Fibroblast of pulmonary artery (primary cell): ENCODE measurements around the gene CYFIP1.

ENCODE experiments used
- DNase-seq: peaks from one replicate; pipeline ENCODE4 v3.0.0-alpha.2; 2010; ENCODE audit warnings: low read depth
- H3K4me3 ChIP-seq: replicated peaks from 2 replicates; pipeline ENCODE4 v1.5.1; 2011; ENCODE audit warnings: low read depth, mild to moderate bottlenecking, control low read depth, low read length, moderate library complexity
- TF ChIP-seq, protein P1 (sequence below): IDR thresholded peaks from 2 replicates; pipeline ENCODE4 v1.5.1; 2011; ENCODE audit warnings: mild to moderate bottlenecking, control low read depth, low read length, inconsistent platforms; ENCODE audit errors: missing control alignments

The CYFIP1 gene

GRCh38 chr15:22913646-22914380 is 66.4 kb downstream of the CYFIP1 start:
- TF ChIP-seq, protein P1, sequence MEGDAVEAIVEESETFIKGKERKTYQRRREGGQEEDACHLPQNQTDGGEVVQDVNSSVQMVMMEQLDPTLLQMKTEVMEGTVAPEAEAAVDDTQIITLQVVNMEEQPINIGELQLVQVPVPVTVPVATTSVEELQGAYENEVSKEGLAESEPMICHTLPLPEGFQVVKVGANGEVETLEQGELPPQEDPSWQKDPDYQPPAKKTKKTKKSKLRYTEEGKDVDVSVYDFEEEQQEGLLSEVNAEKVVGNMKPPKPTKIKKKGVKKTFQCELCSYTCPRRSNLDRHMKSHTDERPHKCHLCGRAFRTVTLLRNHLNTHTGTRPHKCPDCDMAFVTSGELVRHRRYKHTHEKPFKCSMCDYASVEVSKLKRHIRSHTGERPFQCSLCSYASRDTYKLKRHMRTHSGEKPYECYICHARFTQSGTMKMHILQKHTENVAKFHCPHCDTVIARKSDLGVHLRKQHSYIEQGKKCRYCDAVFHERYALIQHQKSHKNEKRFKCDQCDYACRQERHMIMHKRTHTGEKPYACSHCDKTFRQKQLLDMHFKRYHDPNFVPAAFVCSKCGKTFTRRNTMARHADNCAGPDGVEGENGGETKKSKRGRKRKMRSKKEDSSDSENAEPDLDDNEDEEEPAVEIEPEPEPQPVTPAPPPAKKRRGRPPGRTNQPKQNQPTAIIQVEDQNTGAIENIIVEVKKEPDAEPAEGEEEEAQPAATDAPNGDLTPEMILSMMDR = no peak
- no peak for DNase-seq
- H3K4me3 ChIP-seq = no peak overlapping the region

GRCh38 chr15:22912256-22912655 is 67.9 kb downstream of the CYFIP1 start:
- DNase-seq = no peak
- TF ChIP-seq, protein P1 = no peak
- no peak overlapping the region for H3K4me3 ChIP-seq

DNA sequence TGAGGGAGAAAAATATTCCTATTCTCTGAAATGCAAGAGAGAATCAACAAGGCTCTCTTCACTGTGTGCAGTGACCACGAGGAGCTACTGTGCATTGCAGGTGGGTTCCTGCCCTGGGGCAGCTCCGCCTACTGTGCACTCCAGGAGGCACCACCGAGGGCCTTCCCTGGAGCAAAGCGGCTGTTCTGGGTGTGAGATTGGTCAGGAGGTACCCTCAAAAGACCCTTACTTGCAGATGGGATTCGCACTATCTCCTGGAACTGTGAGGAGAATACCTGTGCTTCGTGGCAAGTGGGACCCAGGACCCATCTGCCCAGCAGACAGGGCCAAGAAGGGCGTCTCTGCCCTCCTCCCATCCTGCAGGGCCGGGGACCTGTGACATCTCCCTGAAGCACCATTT is 68.9 kb downstream of the CYFIP1 start:
- DNase-seq = no peak
- TF ChIP-seq, protein P1 = no peak
- no peak overlapping the region for H3K4me3 ChIP-seq

DNA sequence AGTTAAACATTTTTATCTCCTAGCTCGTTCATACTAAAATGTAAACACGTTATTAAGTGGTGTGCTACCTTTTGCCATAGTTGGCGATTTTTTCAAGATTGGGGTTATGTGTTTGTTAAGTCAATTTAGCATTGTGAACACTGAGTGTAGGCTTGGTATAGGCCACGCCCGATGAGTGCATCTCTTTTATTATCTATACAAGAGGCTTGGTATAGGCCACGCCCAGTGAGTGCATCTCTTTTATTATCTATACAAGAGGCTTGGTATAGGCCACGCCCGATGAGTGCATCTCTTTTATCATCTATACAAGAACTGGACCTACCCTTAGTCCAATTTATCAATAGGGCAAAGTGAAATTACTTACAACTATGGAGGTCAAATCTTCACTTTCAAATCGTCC is 71.3 kb downstream of the CYFIP1 start:
- no peak overlapping the region for H3K4me3 ChIP-seq
- TF ChIP-seq, protein P1 = no peak
- DNase-seq = no peak

DNA sequence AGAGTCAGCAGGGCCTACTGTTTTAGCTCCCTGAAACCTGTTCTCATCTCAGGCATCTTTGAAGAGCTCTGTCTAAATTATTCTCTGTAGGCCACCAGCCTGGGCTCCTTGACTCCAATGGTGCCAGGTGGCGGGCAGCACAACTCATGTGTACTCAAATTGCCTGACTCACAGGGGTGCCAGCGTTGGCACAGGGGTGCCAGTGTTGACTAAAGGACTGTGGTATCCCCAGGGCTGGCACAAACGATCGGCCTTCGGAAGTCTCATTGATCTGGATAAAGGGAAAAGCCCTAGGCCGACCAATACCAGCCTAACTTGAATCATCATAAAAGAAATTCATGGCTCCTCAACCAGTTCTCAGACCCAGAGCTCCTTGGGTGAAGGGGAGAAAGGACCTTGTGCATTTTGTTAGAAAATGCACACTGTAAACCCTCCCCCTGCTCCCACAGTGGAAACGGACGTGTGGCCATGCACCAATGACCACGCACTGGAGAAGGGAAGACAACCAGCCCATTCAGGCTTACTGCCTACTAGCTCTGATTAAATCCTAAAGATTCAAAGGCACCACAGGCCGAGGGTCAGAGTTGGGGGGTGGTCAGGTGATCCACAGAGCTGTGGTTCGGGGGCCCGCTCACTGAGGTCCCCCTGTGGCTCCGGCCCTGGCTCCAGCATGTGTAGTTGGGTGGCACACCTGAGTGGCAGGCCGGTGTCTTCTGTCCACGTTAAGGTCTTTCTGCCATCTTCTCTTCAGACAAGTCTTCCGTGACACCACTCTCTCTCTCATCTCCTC is 72.8 kb downstream of the CYFIP1 start:
- no peak overlapping the region for H3K4me3 ChIP-seq
- no peak for DNase-seq
- TF ChIP-seq, protein P1 = no peak

GRCh38 chr15:22904736-22905135 is 75.4 kb downstream of the CYFIP1 start:
- DNase-seq = no peak
- no peak overlapping the region for H3K4me3 ChIP-seq
- TF ChIP-seq, protein P1 = no peak
